Measurements from ENCODE around the gene VDAC1.

Gene VDAC1

GRCh38 chr5:133995341-133995740 is 9.4 kb downstream of the VDAC1 start:
- peak overlapping the region; percentile 15 for H3K27ac Mint-ChIP-seq
- no peak overlapping the region for H3K4me3 Mint-ChIP-seq
- H3K27me3 Mint-ChIP-seq (ENCODE audit: low read depth) = no peaks in the 10 kb centered on the region
- peaks cover 18% of the 10 kb centered on the region for H3K36me3 Mint-ChIP-seq (ENCODE audit: low read depth)
- no peaks in the 10 kb centered on the region for H3K9me3 Mint-ChIP-seq
- peaks cover 35% of the 10 kb centered on the region for H3K4me1 Mint-ChIP-seq (ENCODE audit: low read depth)
- no peak for DNase-seq (ENCODE audit: low spot score)

DNA sequence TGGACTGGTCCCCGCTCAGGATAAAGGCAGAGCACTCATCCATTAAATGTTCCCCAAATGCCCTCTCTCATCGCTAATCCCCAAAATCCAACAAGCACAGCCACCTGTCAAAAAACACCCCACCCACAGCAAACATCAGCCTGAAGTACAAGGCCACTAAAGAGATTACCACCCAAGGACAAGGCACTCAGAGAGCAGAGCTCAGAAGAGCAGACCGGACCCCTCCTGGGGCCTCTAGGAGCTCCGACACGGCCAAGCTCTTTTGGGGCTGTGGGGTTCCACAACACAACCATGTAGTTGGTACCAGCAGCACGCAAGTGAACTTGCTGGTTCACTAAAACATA is 9.8 kb downstream of the VDAC1 start:
- DNase-seq (ENCODE audit: low spot score) = no peak
- Mint-ChIP-seq H3K9me3 (no peaks in the 10 kb centered on the region), H3K36me3 (ENCODE audit: low read depth) (peaks cover 19% of the 10 kb centered on the region), H3K4me3 (no peak overlapping the region), H3K27ac (peak overlapping the region; percentile 26), H3K4me1 (ENCODE audit: low read depth) (peaks cover 31% of the 10 kb centered on the region), H3K27me3 (ENCODE audit: low read depth) (no peaks in the 10 kb centered on the region)

- no peak for DNase-seq (ENCODE audit: low spot score)
- H3K4me3 Mint-ChIP-seq = no peak overlapping the region
- H3K4me1 Mint-ChIP-seq (ENCODE audit: low read depth) = peaks cover 27% of the 10 kb centered on the region
- H3K27me3 Mint-ChIP-seq (ENCODE audit: low read depth) = no peaks in the 10 kb centered on the region
- H3K27ac Mint-ChIP-seq = peak overlapping the region; percentile 26
- no peaks in the 10 kb centered on the region for H3K9me3 Mint-ChIP-seq
- peaks cover 20% of the 10 kb centered on the region for H3K36me3 Mint-ChIP-seq (ENCODE audit: low read depth)
Observed at GRCh38 chr5:133994297-133994989, 10.3 kb downstream of the VDAC1 start.

- Mint-ChIP-seq H3K4me1 (ENCODE audit: low read depth) (peaks cover 25% of the 10 kb centered on the region), H3K9me3 (no peaks in the 10 kb centered on the region), H3K27ac (peak overlapping the region; percentile 26), H3K27me3 (ENCODE audit: low read depth) (no peaks in the 10 kb centered on the region), H3K4me3 (no peak overlapping the region), H3K36me3 (ENCODE audit: low read depth) (peaks cover 25% of the 10 kb centered on the region)
- DNase-seq (ENCODE audit: low spot score) = no peak
Observed at GRCh38 chr5:133993185-133993936, 11.4 kb downstream of the VDAC1 start.

GRCh38 chr5:133992429-133993155 is 12.2 kb downstream of the VDAC1 start:
- Mint-ChIP-seq H3K36me3 (ENCODE audit: low read depth) (peaks cover 29% of the 10 kb centered on the region), H3K4me1 (ENCODE audit: low read depth) (peaks cover 23% of the 10 kb centered on the region), H3K27me3 (ENCODE audit: low read depth) (no peaks in the 10 kb centered on the region), H3K9me3 (no peaks in the 10 kb centered on the region), H3K27ac (peak overlapping the region; percentile 36), H3K4me3 (no peak overlapping the region)
- no peak for DNase-seq (ENCODE audit: low spot score)

- peaks cover 18% of the 10 kb centered on the region for H3K4me1 Mint-ChIP-seq (ENCODE audit: low read depth)
- peaks cover 34% of the 10 kb centered on the region for H3K36me3 Mint-ChIP-seq (ENCODE audit: low read depth)
- no peak overlapping the region for H3K27ac Mint-ChIP-seq
- no peaks in the 10 kb centered on the region for H3K9me3 Mint-ChIP-seq
- DNase-seq (ENCODE audit: low spot score) = no peak
- no peaks in the 10 kb centered on the region for H3K27me3 Mint-ChIP-seq (ENCODE audit: low read depth)
- no peak overlapping the region for H3K4me3 Mint-ChIP-seq
Observed at GRCh38 chr5:133991171-133991910, 13.4 kb downstream of the VDAC1 start.

- no peak overlapping the region for H3K27ac Mint-ChIP-seq
- peaks cover 15% of the 10 kb centered on the region for H3K4me1 Mint-ChIP-seq (ENCODE audit: low read depth)
- peaks cover 41% of the 10 kb centered on the region for H3K36me3 Mint-ChIP-seq (ENCODE audit: low read depth)
- no peak for DNase-seq (ENCODE audit: low spot score)
- H3K4me3 Mint-ChIP-seq = no peak overlapping the region
- no peaks in the 10 kb centered on the region for H3K27me3 Mint-ChIP-seq (ENCODE audit: low read depth)
- no peaks in the 10 kb centered on the region for H3K9me3 Mint-ChIP-seq
Observed at GRCh38 chr5:133990396-133990795, 14.4 kb downstream of the VDAC1 start.

DNA sequence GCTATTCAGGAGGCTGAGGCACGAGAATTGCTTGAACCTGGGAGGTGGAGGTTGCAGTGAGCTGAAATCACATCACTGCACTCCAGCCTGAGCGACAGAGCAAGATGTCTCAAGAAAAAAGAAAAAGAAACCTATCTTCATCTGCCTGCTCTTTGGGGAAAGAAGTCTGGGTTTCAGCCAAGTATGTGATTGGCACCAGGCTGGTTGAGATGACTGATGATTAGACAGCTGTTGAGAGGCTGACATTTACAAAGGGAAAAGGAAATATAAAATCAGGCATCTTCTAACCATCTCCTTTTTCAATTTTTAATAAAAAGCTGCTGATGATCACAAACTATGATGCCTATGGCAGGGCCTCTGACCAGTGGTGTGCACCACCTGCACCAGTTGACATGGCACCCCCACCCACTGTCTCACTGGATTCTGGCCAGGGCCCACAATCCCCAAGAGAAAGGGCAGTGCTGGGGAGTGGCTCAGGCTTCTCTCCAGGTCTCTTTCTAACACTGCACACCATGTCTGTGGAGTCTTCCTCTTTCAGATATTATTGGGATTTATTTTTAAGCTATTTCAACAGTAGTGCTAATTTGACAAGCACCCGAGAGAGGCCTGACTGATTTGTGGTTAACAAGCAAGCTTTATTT is 19.1 kb downstream of the VDAC1 start:
- Mint-ChIP-seq H3K27ac (no peak overlapping the region), H3K9me3 (no peaks in the 10 kb centered on the region), H3K4me1 (ENCODE audit: low read depth) (peaks cover 11% of the 10 kb centered on the region), H3K36me3 (ENCODE audit: low read depth) (peaks cover 54% of the 10 kb centered on the region), H3K27me3 (ENCODE audit: low read depth) (no peaks in the 10 kb centered on the region), H3K4me3 (no peak overlapping the region)
- no peak for DNase-seq (ENCODE audit: low spot score)

GRCh38 chr5:133983674-133984073 is 21.1 kb downstream of the VDAC1 start:
- Mint-ChIP-seq H3K9me3 (no peaks in the 10 kb centered on the region), H3K4me3 (no peak overlapping the region), H3K36me3 (ENCODE audit: low read depth) (peaks cover 52% of the 10 kb centered on the region), H3K27ac (no peak overlapping the region), H3K27me3 (ENCODE audit: low read depth) (no peaks in the 10 kb centered on the region), H3K4me1 (ENCODE audit: low read depth) (peaks cover 14% of the 10 kb centered on the region)
- DNase-seq (ENCODE audit: low spot score) = no peak

GRCh38 chr5:133981714-133982113 is 23.1 kb downstream of the VDAC1 start:
- Mint-ChIP-seq H3K4me1 (ENCODE audit: low read depth) (peaks cover 18% of the 10 kb centered on the region), H3K9me3 (no peaks in the 10 kb centered on the region), H3K27ac (no peak overlapping the region), H3K27me3 (ENCODE audit: low read depth) (no peaks in the 10 kb centered on the region), H3K36me3 (ENCODE audit: low read depth) (peaks cover 52% of the 10 kb centered on the region), H3K4me3 (no peak overlapping the region)
- no peak for DNase-seq (ENCODE audit: low spot score)

DNA sequence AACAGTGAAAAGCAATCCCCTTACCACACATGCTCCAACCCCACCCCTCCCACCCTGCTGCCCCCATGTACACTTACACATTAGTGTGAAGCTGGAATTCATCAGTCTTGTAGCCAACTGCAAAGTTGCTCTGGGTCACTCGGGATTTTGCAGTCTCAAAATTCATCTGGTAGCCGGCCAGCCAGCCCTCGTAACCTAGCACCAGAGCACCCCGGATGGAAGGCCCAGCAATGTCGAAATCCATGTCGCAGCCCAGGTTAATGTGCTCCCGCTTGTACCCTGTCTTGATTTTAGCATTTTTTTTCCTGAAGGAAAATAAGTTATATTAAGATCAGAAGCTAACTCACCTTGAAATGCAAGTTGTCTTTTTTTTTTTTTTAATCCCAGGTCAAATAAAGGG is 24.1 kb downstream of the VDAC1 start:
- H3K4me3 Mint-ChIP-seq = no peak overlapping the region
- DNase-seq (ENCODE audit: low spot score) = no peak
- H3K36me3 Mint-ChIP-seq (ENCODE audit: low read depth) = peaks cover 51% of the 10 kb centered on the region
- no peaks in the 10 kb centered on the region for H3K9me3 Mint-ChIP-seq
- H3K27me3 Mint-ChIP-seq (ENCODE audit: low read depth) = no peaks in the 10 kb centered on the region
- peaks cover 18% of the 10 kb centered on the region for H3K4me1 Mint-ChIP-seq (ENCODE audit: low read depth)
- no peak overlapping the region for H3K27ac Mint-ChIP-seq

- no peaks in the 10 kb centered on the region for H3K27me3 Mint-ChIP-seq (ENCODE audit: low read depth)
- H3K9me3 Mint-ChIP-seq = no peaks in the 10 kb centered on the region
- H3K4me3 Mint-ChIP-seq = no peak overlapping the region
- H3K4me1 Mint-ChIP-seq (ENCODE audit: low read depth) = peaks cover 18% of the 10 kb centered on the region
- DNase-seq (ENCODE audit: low spot score) = no peak
- H3K27ac Mint-ChIP-seq = no peak overlapping the region
- H3K36me3 Mint-ChIP-seq (ENCODE audit: low read depth) = peaks cover 50% of the 10 kb centered on the region
Observed at GRCh38 chr5:133978943-133979342, 25.8 kb downstream of the VDAC1 start.

DNA sequence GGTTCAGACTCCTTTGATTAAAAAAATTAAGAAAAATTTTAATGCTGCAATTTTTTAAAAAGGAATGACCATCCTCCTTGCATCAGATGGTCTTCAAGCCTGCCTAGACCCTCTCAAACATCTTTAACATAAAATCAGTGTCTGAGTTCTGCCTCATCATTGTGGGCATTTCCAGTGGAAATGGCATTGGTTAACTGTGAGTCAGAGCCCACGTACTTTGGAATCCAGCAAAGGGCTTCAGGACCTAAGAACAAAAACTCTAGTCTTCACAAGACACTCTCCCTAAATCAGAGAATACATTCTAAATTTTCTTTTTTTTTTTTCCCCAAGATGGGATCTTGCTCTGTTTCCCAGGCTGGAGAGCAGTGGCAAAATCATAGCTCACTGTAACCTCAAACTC is 26.9 kb downstream of the VDAC1 start:
- peaks cover 16% of the 10 kb centered on the region for H3K4me1 Mint-ChIP-seq (ENCODE audit: low read depth)
- no peak overlapping the region for H3K4me3 Mint-ChIP-seq
- DNase-seq (ENCODE audit: low spot score) = no peak
- peaks cover 51% of the 10 kb centered on the region for H3K36me3 Mint-ChIP-seq (ENCODE audit: low read depth)
- no peaks in the 10 kb centered on the region for H3K9me3 Mint-ChIP-seq
- no peak overlapping the region for H3K27ac Mint-ChIP-seq
- no peaks in the 10 kb centered on the region for H3K27me3 Mint-ChIP-seq (ENCODE audit: low read depth)
